SK-N-SH treated with all-trans-retinoic acid at 6 μM for 48 hours (cell line): Measurements from ENCODE around the gene SELENON.

ENCODE experiments used
- ATAC-seq: fragments of 200-7000 bp; cut with Tn5 transposase; 3 replicates; pipeline ENCODE4 v1.9.1; 2020; ENCODE audit warnings: mild to moderate bottlenecking, moderate library complexity
- ARNTL ChIP-seq: fragments of 450-650 bp; formaldehyde crosslinking; IDR thresholded peaks from 2 replicates; pipeline ENCODE4 v1.5.0; 2020; ENCODE audit warnings: low read depth, mild to moderate bottlenecking, moderate library complexity, borderline replicate concordance
- BACH2 ChIP-seq: fragments of 250-450 bp; sonication (Bioruptor Pico); IDR thresholded peaks from 2 replicates; pipeline ENCODE4 v1.9.0; 2021; ENCODE audit warnings: mild to moderate bottlenecking, borderline replicate concordance
- CSDC2 ChIP-seq: fragments of 250-450 bp; sonication (Bioruptor Pico); IDR thresholded peaks from 2 replicates; pipeline ENCODE4 v1.5.0; 2020; ENCODE audit warnings: mild to moderate bottlenecking, moderate library complexity
- CSRNP3 ChIP-seq: fragments of 250-450 bp; sonication (Bioruptor Pico); IDR thresholded peaks from 2 replicates; pipeline ENCODE4 v1.5.1; 2021; ENCODE audit warnings: mild to moderate bottlenecking, moderate library complexity
- ESRRG ChIP-seq: fragments of 250-450 bp; sonication (Bioruptor Pico); IDR thresholded peaks from 2 replicates; pipeline ENCODE4 v1.6.1; 2021; ENCODE audit warnings: mild to moderate bottlenecking
- GLIS3 ChIP-seq: fragments of 250-450 bp; sonication (Bioruptor Pico); IDR thresholded peaks from 2 replicates; pipeline ENCODE4 v1.5.0; 2020; ENCODE audit warnings: mild to moderate bottlenecking, moderate library complexity
- ISL1 ChIP-seq: fragments of 250-450 bp; sonication (Bioruptor Pico); IDR thresholded peaks from 2 replicates; pipeline ENCODE4 v2.1.2; 2022; ENCODE audit warnings: mild to moderate bottlenecking, moderate library complexity
- PATZ1 ChIP-seq: fragments of 250-450 bp; sonication (Bioruptor Pico); IDR thresholded peaks from 2 replicates; pipeline ENCODE4 v1.8.0; 2020; ENCODE audit warnings: mild to moderate bottlenecking, moderate library complexity, borderline replicate concordance
- PPARA ChIP-seq: fragments of 250-450 bp; sonication (Bioruptor Pico); IDR thresholded peaks from 2 replicates; pipeline ENCODE4 v1.5.0; 2020; ENCODE audit warnings: mild to moderate bottlenecking, borderline replicate concordance
- RARB ChIP-seq: fragments of 250-450 bp; sonication (Bioruptor Pico); IDR thresholded peaks from 2 replicates; pipeline ENCODE4 v1.8.0; 2021; ENCODE audit warnings: mild to moderate bottlenecking, moderate library complexity
- TCF4 ChIP-seq: fragments of 250-450 bp; sonication (Bioruptor Pico); IDR thresholded peaks from 2 replicates; pipeline ENCODE4 v1.8.0; 2021; ENCODE audit warnings: mild to moderate bottlenecking, moderate library complexity, borderline replicate concordance
- ZC3H10 ChIP-seq: fragments of 250-450 bp; sonication (Bioruptor Pico); IDR thresholded peaks from 2 replicates; pipeline ENCODE4 v1.5.1; 2021; ENCODE audit warnings: mild to moderate bottlenecking, moderate library complexity
- ZFP3 ChIP-seq: fragments of 250-450 bp; sonication (Bioruptor Pico); IDR thresholded peaks from 2 replicates; pipeline ENCODE4 v1.5.0; 2020; ENCODE audit warnings: mild to moderate bottlenecking, moderate library complexity
- ZFP30 ChIP-seq: fragments of 450-650 bp; formaldehyde crosslinking; IDR thresholded peaks from 2 replicates; pipeline ENCODE4 v1.5.0; 2022; ENCODE audit warnings: mild to moderate bottlenecking, moderate library complexity
- ZNF565 ChIP-seq: fragments of 450-650 bp; formaldehyde crosslinking; conservative IDR thresholded peaks from 2 replicates; pipeline ENCODE4 v1.5.0; 2020; ENCODE audit warnings: low read depth, mild to moderate bottlenecking, moderate library complexity
- ZNF70 ChIP-seq: fragments of 450-650 bp; formaldehyde crosslinking; IDR thresholded peaks from 2 replicates; pipeline ENCODE4 v1.5.0; 2020; ENCODE audit warnings: mild to moderate bottlenecking, moderate library complexity
- ZNF8 ChIP-seq: fragments of 450-650 bp; formaldehyde crosslinking; IDR thresholded peaks from 2 replicates; pipeline ENCODE4 v1.5.0; 2020; ENCODE audit warnings: mild to moderate bottlenecking, moderate library complexity
- TF ChIP-seq, protein P1 (sequence below): fragments of 250-450 bp; sonication (Bioruptor Pico); IDR thresholded peaks from 2 replicates; pipeline ENCODE4 v1.5.0; 2020; ENCODE audit warnings: mild to moderate bottlenecking, moderate library complexity
- TF ChIP-seq, protein P2 (sequence below): fragments of 250-450 bp; sonication (Bioruptor Pico); IDR thresholded peaks from 2 replicates; pipeline ENCODE4 v1.8.0; 2021; ENCODE audit warnings: low read depth, mild to moderate bottlenecking, moderate library complexity, borderline replicate concordance

SELENON gene

DNA sequence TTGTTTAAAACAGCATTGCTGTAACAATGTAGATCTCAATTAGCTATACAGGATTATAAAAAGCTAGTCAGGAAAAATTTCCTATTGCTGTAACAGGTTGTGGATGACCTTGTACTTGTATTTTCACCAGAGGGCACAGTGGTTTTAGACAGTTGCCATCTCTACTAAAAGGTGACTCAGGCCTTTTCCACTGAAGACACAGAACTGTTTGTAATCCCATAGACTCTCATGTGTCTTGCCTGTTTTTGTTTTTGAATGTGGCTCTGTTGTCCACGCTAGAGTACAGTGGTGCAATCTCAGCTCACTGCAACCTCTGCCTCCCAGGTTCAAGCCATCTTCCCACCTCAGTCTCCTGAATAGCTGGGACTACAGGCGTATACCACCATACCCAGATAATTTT, 25.6 kb downstream of the SELENON start:
- TF ChIP-seq, protein P1, sequence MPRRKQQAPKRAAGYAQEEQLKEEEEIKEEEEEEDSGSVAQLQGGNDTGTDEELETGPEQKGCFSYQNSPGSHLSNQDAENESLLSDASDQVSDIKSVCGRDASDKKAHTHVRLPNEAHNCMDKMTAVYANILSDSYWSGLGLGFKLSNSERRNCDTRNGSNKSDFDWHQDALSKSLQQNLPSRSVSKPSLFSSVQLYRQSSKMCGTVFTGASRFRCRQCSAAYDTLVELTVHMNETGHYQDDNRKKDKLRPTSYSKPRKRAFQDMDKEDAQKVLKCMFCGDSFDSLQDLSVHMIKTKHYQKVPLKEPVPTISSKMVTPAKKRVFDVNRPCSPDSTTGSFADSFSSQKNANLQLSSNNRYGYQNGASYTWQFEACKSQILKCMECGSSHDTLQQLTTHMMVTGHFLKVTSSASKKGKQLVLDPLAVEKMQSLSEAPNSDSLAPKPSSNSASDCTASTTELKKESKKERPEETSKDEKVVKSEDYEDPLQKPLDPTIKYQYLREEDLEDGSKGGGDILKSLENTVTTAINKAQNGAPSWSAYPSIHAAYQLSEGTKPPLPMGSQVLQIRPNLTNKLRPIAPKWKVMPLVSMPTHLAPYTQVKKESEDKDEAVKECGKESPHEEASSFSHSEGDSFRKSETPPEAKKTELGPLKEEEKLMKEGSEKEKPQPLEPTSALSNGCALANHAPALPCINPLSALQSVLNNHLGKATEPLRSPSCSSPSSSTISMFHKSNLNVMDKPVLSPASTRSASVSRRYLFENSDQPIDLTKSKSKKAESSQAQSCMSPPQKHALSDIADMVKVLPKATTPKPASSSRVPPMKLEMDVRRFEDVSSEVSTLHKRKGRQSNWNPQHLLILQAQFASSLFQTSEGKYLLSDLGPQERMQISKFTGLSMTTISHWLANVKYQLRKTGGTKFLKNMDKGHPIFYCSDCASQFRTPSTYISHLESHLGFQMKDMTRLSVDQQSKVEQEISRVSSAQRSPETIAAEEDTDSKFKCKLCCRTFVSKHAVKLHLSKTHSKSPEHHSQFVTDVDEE: no peak
- TF ChIP-seq BACH2 (CRISPR knock-in tag) (no peak), ARNTL (CRISPR knock-in tag) (no peak)
- TF ChIP-seq, protein P2, sequence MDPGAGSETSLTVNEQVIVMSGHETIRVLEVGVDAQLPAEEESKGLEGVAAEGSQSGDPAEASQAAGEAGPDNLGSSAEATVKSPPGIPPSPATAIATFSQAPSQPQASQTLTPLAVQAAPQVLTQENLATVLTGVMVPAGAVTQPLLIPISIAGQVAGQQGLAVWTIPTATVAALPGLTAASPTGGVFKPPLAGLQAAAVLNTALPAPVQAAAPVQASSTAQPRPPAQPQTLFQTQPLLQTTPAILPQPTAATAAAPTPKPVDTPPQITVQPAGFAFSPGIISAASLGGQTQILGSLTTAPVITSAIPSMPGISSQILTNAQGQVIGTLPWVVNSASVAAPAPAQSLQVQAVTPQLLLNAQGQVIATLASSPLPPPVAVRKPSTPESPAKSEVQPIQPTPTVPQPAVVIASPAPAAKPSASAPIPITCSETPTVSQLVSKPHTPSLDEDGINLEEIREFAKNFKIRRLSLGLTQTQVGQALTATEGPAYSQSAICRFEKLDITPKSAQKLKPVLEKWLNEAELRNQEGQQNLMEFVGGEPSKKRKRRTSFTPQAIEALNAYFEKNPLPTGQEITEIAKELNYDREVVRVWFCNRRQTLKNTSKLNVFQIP (CRISPR knock-in tag): no peak
- TF ChIP-seq, all 23 proteins: peak for 0
- ATAC-seq: no peak

DNA sequence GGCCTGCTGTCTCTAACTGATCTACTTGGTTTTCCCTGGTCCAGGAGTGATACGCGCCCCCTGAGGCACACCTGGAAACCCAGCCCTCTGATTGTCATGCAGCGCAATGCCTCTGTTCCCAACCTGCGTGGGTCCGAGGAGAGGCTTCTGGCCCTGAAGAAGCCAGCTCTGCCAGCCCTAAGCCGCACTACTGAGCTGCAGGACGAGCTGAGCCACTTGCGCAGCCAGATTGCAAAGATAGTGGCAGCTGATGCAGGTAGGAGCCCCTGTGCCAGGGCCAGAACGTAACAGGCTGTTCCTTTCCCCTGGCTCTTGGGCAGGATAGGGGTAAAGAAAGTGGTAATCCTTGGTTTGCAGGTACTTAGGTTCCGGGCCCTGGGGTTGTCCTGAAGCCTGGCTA, 26.6 kb downstream of the SELENON start:
- no peak for TF ChIP-seq PPARA (CRISPR knock-in tag)
- TF ChIP-seq ZNF565 (CRISPR knock-in tag): no peak
- TF ChIP-seq, protein P2 (CRISPR knock-in tag): no peak
- no peak for TF ChIP-seq ZC3H10 (CRISPR knock-in tag)
- no peak for TF ChIP-seq ARNTL (CRISPR knock-in tag)
- TF ChIP-seq PATZ1: no peak
- TF ChIP-seq ZNF8 (CRISPR knock-in tag): no peak
- TF ChIP-seq ZFP3 (CRISPR knock-in tag): no peak
- no peak for TF ChIP-seq ESRRG
- TF ChIP-seq TCF4: no peak
- TF ChIP-seq CSRNP3 (CRISPR knock-in tag): no peak
- no peak for TF ChIP-seq ZFP30 (CRISPR knock-in tag)
- no peak for TF ChIP-seq GLIS3 (CRISPR knock-in tag)
- no peak for TF ChIP-seq CSDC2
- TF ChIP-seq, protein P1: no peak
- no peak for TF ChIP-seq ZNF70 (CRISPR knock-in tag)
- no peak for TF ChIP-seq ISL1 (CRISPR knock-in tag)
- no peak for TF ChIP-seq RARB (CRISPR knock-in tag)
- TF ChIP-seq BACH2 (CRISPR knock-in tag): no peak
- ATAC-seq: no peak
